SK-N-SH treated with all-trans-retinoic acid at 6 μM for 48 hours (cell line): ENCODE data around the gene GJB3.

Experiments used
- ESRRG ChIP-seq: fragments of 250-450 bp; sonication (Bioruptor Pico); IDR thresholded peaks from 2 replicates; pipeline ENCODE4 v1.6.1; 2021; ENCODE audit warnings: mild to moderate bottlenecking
- TF ChIP-seq, protein P1 (sequence below): fragments of 250-450 bp; sonication (Bioruptor Pico); IDR thresholded peaks from 2 replicates; pipeline ENCODE4 v1.8.0; 2020; ENCODE audit warnings: mild to moderate bottlenecking, moderate library complexity, borderline replicate concordance

DNA sequence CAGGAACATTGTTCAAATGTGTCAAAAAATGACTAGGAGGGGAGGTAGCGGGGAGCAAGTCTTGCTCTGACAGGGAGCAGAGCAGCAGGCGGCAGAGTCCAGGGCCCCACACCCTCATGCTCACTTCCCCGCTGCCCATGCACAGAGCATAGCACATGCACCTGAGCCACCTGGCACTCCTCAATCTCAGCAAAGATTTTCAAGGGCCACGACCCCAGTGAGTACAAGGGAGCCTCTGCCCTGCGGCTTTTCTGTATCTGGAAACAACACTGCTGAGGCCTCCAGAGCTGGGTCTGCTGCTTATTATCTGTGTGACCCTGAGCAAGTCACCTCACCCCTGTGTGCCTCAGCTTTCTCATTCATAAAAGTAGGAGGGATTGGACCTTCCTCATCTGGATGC, 1.1 kb upstream of the GJB3 start:
- TF ChIP-seq, protein P1, sequence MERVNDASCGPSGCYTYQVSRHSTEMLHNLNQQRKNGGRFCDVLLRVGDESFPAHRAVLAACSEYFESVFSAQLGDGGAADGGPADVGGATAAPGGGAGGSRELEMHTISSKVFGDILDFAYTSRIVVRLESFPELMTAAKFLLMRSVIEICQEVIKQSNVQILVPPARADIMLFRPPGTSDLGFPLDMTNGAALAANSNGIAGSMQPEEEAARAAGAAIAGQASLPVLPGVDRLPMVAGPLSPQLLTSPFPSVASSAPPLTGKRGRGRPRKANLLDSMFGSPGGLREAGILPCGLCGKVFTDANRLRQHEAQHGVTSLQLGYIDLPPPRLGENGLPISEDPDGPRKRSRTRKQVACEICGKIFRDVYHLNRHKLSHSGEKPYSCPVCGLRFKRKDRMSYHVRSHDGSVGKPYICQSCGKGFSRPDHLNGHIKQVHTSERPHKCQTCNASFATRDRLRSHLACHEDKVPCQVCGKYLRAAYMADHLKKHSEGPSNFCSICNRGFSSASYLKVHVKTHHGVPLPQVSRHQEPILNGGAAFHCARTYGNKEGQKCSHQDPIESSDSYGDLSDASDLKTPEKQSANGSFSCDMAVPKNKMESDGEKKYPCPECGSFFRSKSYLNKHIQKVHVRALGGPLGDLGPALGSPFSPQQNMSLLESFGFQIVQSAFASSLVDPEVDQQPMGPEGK (CRISPR knock-in tag): no peak
- TF ChIP-seq ESRRG (CRISPR knock-in tag): no peak
